ENCODE data around the gene PIKFYVE.

The PIKFYVE gene

GRCh38 chr2:208366215-208367127 lies 100.4 kb downstream of the PIKFYVE start:
- TF ChIP-seq EZH2phosphoT487 (IDR thresholded peaks at IDR 0.05; ENCODE audit: low read depth) (no peak), CTCF (IDR thresholded peaks at IDR 0.05; ENCODE audit: low read depth, low read length) (no peak)
- no peaks in the 10 kb centered on the region for H4K20me1 ChIP-seq (ENCODE audit: insufficient read depth, low read length)
- no peaks in the 10 kb centered on the region for H3K79me2 ChIP-seq (ENCODE audit: low read length)
- peak overlapping the region; percentile 69 for H3K4me2 ChIP-seq (ENCODE audit: low read length)
- H3K36me3 ChIP-seq (replicated peaks; ENCODE audit: low read depth, low read length): peaks cover 9% of the 10 kb centered on the region
- H3K27me3 ChIP-seq (ENCODE audit: low read depth, low read length): no peaks in the 10 kb centered on the region
- peak overlapping the region; percentile 48 for H2AFZ ChIP-seq (ENCODE audit: low read depth, low read length)
- H3K4me1 ChIP-seq (ENCODE audit: low read length): peaks cover 21% of the 10 kb centered on the region
- H3K9me3 ChIP-seq (ENCODE audit: insufficient read depth, low read length): peaks cover 13% of the 10 kb centered on the region; the same call in 1 of the 2 replicates
- H3K27ac ChIP-seq (ENCODE audit: low read length): peak overlapping the region; percentile 31
- peak overlapping the region; percentile 13; the same call in 1 of the 2 replicates for H3K9ac ChIP-seq (ENCODE audit: low read length)
- H3K4me3 ChIP-seq (ENCODE audit: low read length): peak overlapping the region; percentile 60

GRCh38 chr2:208369091-208369490 lies 103.0 kb downstream of the PIKFYVE start:
- H3K27ac ChIP-seq (ENCODE audit: low read length): no peak overlapping the region

GRCh38 chr2:208370881-208371633 lies 105.0 kb downstream of the PIKFYVE start:
- H3K4me3 ChIP-seq (ENCODE audit: low read length): no peak overlapping the region
- no peak overlapping the region for H3K27ac ChIP-seq (ENCODE audit: low read length)
- no peaks in the 10 kb centered on the region for H4K20me1 ChIP-seq (ENCODE audit: insufficient read depth, low read length)
- H3K27me3 ChIP-seq (ENCODE audit: low read depth, low read length): no peaks in the 10 kb centered on the region
- peaks cover 10% of the 10 kb centered on the region for H3K4me1 ChIP-seq (ENCODE audit: low read length)
- H3K36me3 ChIP-seq (replicated peaks; ENCODE audit: low read depth, low read length): no peaks in the 10 kb centered on the region
- H3K9me3 ChIP-seq (ENCODE audit: insufficient read depth, low read length): no peaks in the 10 kb centered on the region
- H3K9ac ChIP-seq (ENCODE audit: low read length): no peak overlapping the region
- H3K4me2 ChIP-seq (ENCODE audit: low read length): no peak overlapping the region
- no peak overlapping the region for H2AFZ ChIP-seq (ENCODE audit: low read depth, low read length)
- H3K79me2 ChIP-seq (ENCODE audit: low read length): no peaks in the 10 kb centered on the region
- no peak for TF ChIP-seq EZH2phosphoT487 (IDR thresholded peaks at IDR 0.05; ENCODE audit: low read depth)

More at GRCh38 chr2:208369091-208369490, 103.0 kb downstream of the PIKFYVE start:
- Histone ChIP-seq H3K36me3 (replicated peaks; ENCODE audit: low read depth, low read length) (peaks cover 9% of the 10 kb centered on the region), H3K9me3 (ENCODE audit: insufficient read depth, low read length) (peaks cover 12% of the 10 kb centered on the region; the same call in 1 of the 2 replicates), H3K79me2 (ENCODE audit: low read length) (no peaks in the 10 kb centered on the region), H4K20me1 (ENCODE audit: insufficient read depth, low read length) (no peaks in the 10 kb centered on the region), H3K9ac (ENCODE audit: low read length) (no peak overlapping the region), H3K27me3 (ENCODE audit: low read depth, low read length) (no peaks in the 10 kb centered on the region), H2AFZ (ENCODE audit: low read depth, low read length) (no peak overlapping the region), H3K4me2 (ENCODE audit: low read length) (no peak overlapping the region), H3K4me1 (ENCODE audit: low read length) (peaks cover 12% of the 10 kb centered on the region), H3K4me3 (ENCODE audit: low read length) (no peak overlapping the region)
- no peak for TF ChIP-seq EZH2phosphoT487 (IDR thresholded peaks at IDR 0.05; ENCODE audit: low read depth)

- Histone ChIP-seq H3K27ac (ENCODE audit: low read length) (no peak overlapping the region), H3K79me2 (ENCODE audit: low read length) (no peaks in the 10 kb centered on the region), H3K9ac (ENCODE audit: low read length) (no peak overlapping the region), H2AFZ (ENCODE audit: low read depth, low read length) (no peak overlapping the region), H3K36me3 (replicated peaks; ENCODE audit: low read depth, low read length) (no peaks in the 10 kb centered on the region), H3K4me1 (ENCODE audit: low read length) (peaks cover 5% of the 10 kb centered on the region), H3K27me3 (ENCODE audit: low read depth, low read length) (no peaks in the 10 kb centered on the region), H3K4me3 (ENCODE audit: low read length) (no peak overlapping the region), H3K4me2 (ENCODE audit: low read length) (no peak overlapping the region), H3K9me3 (ENCODE audit: insufficient read depth, low read length) (no peaks in the 10 kb centered on the region), H4K20me1 (ENCODE audit: insufficient read depth, low read length) (no peaks in the 10 kb centered on the region)
- no peak for TF ChIP-seq CTCF (IDR thresholded peaks at IDR 0.05; ENCODE audit: low read depth, low read length)
- TF ChIP-seq EZH2phosphoT487 (IDR thresholded peaks at IDR 0.05; ENCODE audit: low read depth): no peak
Observed at GRCh38 chr2:208371634-208371935, 105.5 kb downstream of the PIKFYVE start.

Measured in OCI-LY3 (cell line).